GM10847 (cell line): Measurements from ENCODE around the gene PPT1.

Source experiments
- POLR2A ChIP-seq: IDR thresholded peaks from 2 replicates; pipeline ENCODE4 v1.6.1; 2011; ENCODE audit not compliant: insufficient read length; ENCODE audit errors: extremely low read depth

Gene PPT1

GRCh38 chr1:40067023-40067422 is 30.0 kb downstream of the PPT1 start:
- TF ChIP-seq POLR2A = no peak

DNA sequence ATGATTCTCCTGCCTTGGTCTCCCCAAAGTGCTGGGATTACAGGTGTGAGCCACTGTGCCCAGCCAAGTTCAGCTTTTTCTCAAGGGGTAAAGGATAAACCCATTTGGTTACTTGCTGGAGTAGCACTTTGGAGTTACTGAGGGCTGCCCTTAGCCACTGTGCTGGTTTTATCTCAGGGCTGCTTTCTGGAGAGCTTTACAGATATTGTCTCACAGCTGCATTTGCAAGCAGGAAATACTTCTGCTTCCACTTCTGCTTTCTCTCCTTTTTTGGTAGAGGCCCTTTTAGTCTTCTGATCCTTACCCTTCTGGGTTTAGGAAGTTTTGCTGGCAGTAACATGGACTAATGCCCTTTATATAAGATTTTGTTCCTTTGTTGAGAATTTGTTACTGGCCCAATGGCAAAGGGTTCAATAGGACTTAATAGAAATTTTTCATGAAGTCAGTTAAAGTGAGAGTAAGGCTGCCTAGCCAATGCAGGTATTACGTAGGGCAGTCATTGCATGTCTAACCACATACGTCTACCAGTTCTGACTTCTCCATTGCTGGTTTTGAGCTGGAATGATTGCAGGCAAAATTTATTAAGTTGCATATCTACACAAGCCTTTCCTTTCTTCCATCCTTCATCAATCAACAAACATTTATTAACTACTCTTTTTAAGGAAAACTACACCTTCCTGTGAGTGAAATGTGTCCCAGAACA is 32.1 kb downstream of the PPT1 start:
- TF ChIP-seq POLR2A = no peak

DNA sequence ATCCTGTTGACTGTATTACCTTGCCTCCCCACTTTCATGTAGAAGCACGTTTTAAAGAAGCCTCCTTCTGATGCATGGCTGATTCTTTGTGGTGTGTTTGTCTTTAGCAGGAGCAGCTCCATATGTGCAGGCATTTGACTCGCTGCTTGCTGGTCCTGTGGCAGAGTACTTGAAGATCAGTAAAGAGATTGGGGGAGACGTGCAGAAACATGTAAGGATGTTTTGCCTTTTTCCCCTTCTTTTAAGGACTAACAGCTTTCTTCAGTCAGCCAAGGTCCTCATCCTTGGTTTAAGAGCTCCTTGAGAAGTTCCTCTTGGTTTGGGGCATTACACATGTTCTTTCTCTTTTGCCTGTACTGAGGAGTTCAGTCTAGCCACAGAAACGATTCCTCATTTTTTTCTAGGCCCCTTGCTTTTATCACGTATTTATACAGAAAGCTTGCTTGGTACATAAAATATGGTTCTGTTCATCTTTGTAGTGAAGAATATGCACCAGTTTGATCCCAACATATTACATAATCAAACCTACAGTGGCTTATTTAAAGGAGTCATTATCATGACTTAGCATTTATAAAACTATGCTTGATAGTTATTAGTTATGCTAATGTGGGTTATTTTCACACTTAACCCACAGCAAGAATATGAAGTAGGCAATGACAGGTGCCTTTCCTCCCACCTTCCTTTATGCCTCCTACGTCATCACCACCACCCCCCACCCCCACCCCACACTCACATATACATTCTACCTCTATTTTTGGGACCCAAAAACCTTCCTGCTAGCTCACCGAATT is 36.9 kb downstream of the PPT1 start:
- no peak for TF ChIP-seq POLR2A

- no peak for TF ChIP-seq POLR2A
Measured at GRCh38 chr1:40059338-40059959, 37.6 kb downstream of the PPT1 start.

DNA sequence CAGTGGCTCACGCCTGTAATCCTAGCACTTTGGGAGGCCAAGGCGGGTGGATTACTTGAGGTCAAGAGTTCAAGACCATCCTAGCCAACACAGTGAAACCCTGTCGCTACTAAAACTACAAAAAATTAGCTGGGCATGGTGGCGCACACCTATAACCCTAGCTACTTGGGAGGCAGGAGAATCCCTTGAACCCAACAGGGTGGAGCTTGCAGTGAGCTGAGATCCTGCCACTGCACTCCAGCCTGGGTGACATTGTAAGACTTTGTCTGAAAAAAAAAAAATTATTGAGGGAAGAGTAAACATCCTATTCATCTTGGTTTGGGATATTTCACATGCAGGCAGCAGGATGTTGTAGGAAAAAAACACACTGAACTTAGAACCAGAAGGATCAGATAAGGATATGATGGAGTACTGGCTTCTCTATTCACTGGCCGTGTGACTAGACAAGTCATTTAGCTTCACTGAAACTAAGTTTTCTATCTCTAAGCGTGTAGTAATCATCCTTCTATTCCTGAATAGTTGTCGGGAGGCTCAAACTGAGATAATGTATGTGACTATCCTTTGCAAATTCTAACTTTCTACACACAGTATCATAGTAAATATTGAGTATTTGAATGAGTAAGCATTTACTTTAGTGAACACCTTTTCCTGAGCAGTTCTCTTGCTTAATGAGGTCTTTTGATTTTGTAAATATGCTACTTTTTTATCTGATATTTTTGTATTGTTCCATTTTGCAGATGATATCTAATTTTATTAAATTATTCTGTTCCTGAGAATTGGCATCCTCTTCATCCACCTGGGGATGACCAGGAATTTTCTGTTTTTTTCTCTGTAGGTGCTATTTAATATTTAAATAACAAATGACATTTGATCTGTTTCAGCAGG is 38.4 kb downstream of the PPT1 start:
- no peak for TF ChIP-seq POLR2A

- TF ChIP-seq POLR2A = no peak
Measured at GRCh38 chr1:40058097-40058452, 39.0 kb downstream of the PPT1 start.

GRCh38 chr1:40057310-40058030 is 39.6 kb downstream of the PPT1 start:
- no peak for TF ChIP-seq POLR2A

DNA sequence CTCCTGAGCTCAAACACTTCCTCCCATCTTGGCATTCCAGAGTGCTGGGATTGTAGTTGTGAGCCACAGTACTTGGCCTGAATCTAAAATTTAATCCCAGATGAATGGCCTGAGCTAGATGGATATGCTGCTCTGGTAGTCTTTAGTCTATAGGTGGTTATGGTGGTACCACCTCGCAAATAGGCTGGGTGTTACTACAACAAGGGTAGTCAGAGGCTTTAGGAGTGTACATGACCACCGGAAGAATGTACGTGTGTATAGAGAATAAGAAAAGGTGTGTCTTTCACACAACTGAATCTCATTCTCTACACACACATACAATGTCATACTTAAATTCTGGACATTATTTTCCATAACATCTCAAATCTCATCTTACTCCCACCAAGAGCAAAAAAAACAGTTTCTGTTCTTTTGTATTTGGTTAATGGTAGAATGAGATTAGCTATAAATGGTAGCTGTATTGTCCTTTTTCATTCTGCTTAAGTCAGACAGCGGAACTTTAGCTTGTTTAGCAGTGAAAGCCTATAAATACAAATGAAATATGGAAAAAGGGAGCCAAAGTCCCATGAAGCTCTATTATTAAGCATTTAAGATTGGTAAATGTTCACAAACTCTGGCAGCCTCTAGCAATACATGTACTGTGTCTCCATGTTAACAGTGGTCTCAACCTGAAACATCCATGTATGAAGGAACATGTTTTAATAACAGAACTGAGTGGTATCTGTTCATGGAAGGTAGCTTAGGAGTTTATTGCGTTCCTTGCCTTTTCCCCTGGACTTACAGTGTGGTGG is 40.3 kb downstream of the PPT1 start:
- no peak for TF ChIP-seq POLR2A

GRCh38 chr1:40053138-40053887 is 43.7 kb downstream of the PPT1 start:
- TF ChIP-seq POLR2A = no peak

DNA sequence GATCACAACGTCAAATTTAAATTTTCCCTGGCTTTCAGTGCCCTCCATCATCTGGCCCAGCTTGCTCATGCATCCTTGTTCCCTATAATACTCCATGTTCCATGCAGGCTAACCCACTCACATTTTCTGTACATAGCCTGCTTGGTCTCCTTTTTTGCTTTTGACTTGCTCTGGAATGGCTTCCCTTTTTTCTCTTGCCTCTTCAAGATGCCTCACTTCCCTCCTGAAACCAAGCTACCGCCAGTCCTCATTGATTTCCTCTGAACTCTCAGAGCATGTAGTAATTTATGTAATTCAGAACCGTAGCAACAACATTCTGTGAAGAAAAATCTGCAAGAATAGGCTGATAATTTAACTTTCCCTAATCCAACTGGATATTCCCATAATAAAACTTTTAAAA is 46.2 kb downstream of the PPT1 start:
- no peak for TF ChIP-seq POLR2A

DNA sequence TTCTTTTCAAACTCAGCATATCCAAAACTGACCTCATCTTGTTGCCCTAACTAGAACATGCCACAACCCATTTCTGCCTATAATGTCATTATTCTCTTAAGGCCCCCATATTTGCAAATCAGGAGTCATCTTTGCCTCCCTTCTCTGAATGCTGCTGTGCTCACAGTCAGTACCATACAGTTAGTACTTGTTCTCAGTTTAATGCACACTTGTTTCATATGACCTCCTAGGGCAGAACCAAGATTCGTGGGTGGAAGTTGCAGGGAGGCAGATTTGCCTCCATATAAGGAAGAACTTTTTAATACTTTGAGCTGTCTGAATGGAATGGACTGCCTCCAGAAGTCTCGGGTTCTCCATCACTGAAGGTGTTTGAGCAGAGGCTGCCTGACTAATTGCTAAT is 47.3 kb downstream of the PPT1 start:
- no peak for TF ChIP-seq POLR2A

DNA sequence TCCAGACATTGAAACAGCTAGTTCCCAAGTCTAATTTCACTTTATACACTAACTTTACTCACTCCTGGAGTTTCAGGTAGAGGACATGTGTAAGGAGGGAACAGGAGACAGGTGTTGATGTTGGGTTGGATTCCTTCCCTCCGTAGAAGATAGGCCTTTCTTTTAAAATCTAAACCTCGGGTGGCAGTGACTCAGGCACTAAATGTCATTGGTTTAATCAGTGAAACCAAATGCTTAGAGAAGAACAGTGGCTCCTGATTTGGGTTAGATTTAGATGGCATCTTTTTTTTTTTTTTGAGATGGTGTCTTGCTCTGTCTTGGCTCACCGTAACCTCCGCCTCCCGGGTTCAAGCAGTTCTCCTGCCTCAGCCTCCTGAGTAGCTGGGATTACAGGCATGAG is 49.3 kb downstream of the PPT1 start:
- TF ChIP-seq POLR2A = no peak

DNA sequence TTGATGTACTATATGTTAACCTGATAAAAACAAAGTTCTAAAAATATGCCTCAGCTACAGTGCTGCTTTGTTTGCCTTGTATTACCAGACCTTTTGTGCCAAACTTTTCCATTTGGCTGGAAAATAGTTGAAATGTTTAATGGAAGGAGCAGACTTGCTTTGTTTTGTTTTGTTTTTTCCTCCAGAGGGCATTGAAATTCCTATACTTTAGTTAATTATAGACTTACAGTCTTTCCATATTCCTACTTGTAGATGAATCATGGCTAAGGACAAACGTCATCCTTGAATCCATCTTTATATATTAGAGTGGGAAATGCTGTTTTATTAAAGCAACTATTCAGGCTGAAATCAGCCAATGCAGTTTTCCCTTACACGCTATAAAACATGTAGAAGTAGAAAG is 49.8 kb downstream of the PPT1 start:
- no peak for TF ChIP-seq POLR2A
